Neuronal stem cell (in vitro differentiated cells): ENCODE results near the gene TSHZ3.

Experiments
- DNase-seq: peaks from one replicate; pipeline ENCODE4 v3.0.0-alpha.2; 2013; ENCODE audit warnings: low spot score
- H2AFZ ChIP-seq: one replicate; pipeline ENCODE4 v1.6.1; 2013; ENCODE audit warnings: mild to moderate bottlenecking, low read length, inconsistent platforms
- H2AK5ac ChIP-seq: 2 replicates; pipeline ENCODE4 v1.6.1; 2013; ENCODE audit warnings: low read depth, mild to moderate bottlenecking, inconsistent platforms, low read length, moderate library complexity, mixed read lengths
- H2BK120ac ChIP-seq: 2 replicates; pipeline ENCODE4 v1.6.1; 2013; ENCODE audit warnings: low read depth, mild to moderate bottlenecking, inconsistent platforms, low read length, moderate library complexity, mixed read lengths
- H2BK12ac ChIP-seq: one replicate; pipeline ENCODE4 v1.6.1; 2013; ENCODE audit warnings: low read length, inconsistent platforms
- H2BK15ac ChIP-seq: 2 replicates; pipeline ENCODE4 v1.6.1; 2013; ENCODE audit warnings: mild to moderate bottlenecking, low read length, inconsistent platforms, mixed read lengths
- H2BK5ac ChIP-seq: one replicate; pipeline ENCODE4 v1.6.1; 2013; ENCODE audit warnings: inconsistent platforms, mild to moderate bottlenecking, low read length, moderate library complexity
- H3K14ac ChIP-seq: one replicate; pipeline ENCODE4 v1.6.1; 2013; ENCODE audit warnings: low read length, inconsistent platforms
- H3K18ac ChIP-seq: 2 replicates; pipeline ENCODE4 v1.6.1; 2013; ENCODE audit warnings: low read length, inconsistent platforms
- H3K23ac ChIP-seq: 2 replicates; pipeline ENCODE4 v1.6.1; 2013; ENCODE audit warnings: low read depth, mild to moderate bottlenecking, mixed read lengths, low read length, inconsistent platforms; ENCODE audit not compliant: poor library complexity
- H3K27ac ChIP-seq: replicated peaks from 3 replicates; pipeline ENCODE4 v1.5.1; 2013; ENCODE audit warnings: low read length, inconsistent platforms
- H3K27me3 ChIP-seq, 3 experiments: 2 replicates each; pipeline ENCODE4 v1.6.1; 2013; ENCODE audit warnings: low read length in 3 of 3, mild to moderate bottlenecking in 2 of 3, inconsistent platforms in 1 of 3, low read depth in 1 of 3, mixed read lengths in 1 of 3, moderate library complexity in 1 of 3; ENCODE audit not compliant: control insufficient read depth in 3 of 3, insufficient read depth in 3 of 3
- H3K36me3 ChIP-seq, 2 donors: replicated peaks in 1 of 2; 2 replicates each; pipeline ENCODE4 v1.6.1; 2013; ENCODE audit warnings: low read length in 2 of 2; ENCODE audit not compliant: control insufficient read depth in 2 of 2, insufficient read depth in 2 of 2
- H3K4ac ChIP-seq: 2 replicates; pipeline ENCODE4 v1.6.1; 2013; ENCODE audit warnings: inconsistent platforms, mild to moderate bottlenecking, low read length, moderate library complexity
- H3K4me1 ChIP-seq, 2 donors: 1 replicate in 1 of 2; 2 replicates in 1 of 2; pipeline ENCODE4 v1.6.1; 2013; ENCODE audit warnings: low read length in 2 of 2, low read depth in 1 of 2; ENCODE audit not compliant: control insufficient read depth in 2 of 2, insufficient read depth in 1 of 2
- H3K4me2 ChIP-seq: one replicate; pipeline ENCODE4 v1.6.1; 2013; ENCODE audit warnings: mild to moderate bottlenecking, low read length, inconsistent platforms; ENCODE audit not compliant: insufficient read depth, poor library complexity, severe bottlenecking
- H3K4me3 ChIP-seq, 2 donors: 2 replicates each; pipeline ENCODE4 v1.5.1; 2013; ENCODE audit warnings: low read length in 2 of 2, mild to moderate bottlenecking in 2 of 2, inconsistent platforms in 1 of 2, moderate library complexity in 1 of 2
- H3K79me1 ChIP-seq: one replicate; pipeline ENCODE4 v1.6.1; 2013; ENCODE audit warnings: low read depth, mild to moderate bottlenecking, inconsistent platforms, low read length, moderate library complexity
- H3K9ac ChIP-seq: one replicate; pipeline ENCODE4 v1.6.1; 2013; ENCODE audit warnings: mild to moderate bottlenecking, low read depth, low read length, inconsistent platforms; ENCODE audit not compliant: poor library complexity
- H3K9me3 ChIP-seq, 2 donors: replicated peaks in 1 of 2; 2 replicates each; pipeline versions ENCODE3 to v1.6.1; 2013; ENCODE audit warnings: low read length in 2 of 2, mild to moderate bottlenecking in 2 of 2, inconsistent platforms in 1 of 2, low read depth in 1 of 2, mixed read lengths in 1 of 2, moderate library complexity in 1 of 2; ENCODE audit not compliant: control insufficient read depth in 2 of 2, insufficient read depth in 1 of 2
- H4K8ac ChIP-seq: one replicate; pipeline ENCODE4 v1.6.1; 2013; ENCODE audit warnings: low read depth, mild to moderate bottlenecking, inconsistent platforms, low read length, moderate library complexity
- H4K91ac ChIP-seq: one replicate; pipeline ENCODE4 v1.6.1; 2013; ENCODE audit warnings: low read length, low read depth, mild to moderate bottlenecking, inconsistent platforms; ENCODE audit not compliant: poor library complexity
- WGBS, 2 donors: extraction: QIAGEN DNeasy Blood & Tissue Kit; methylation state at CpG; one replicate each; pipeline ENCODE4 v1.1.7; 2013; ENCODE audit warnings: missing lambda C conversion rate in 2 of 2, mixed read lengths in 1 of 2; ENCODE audit not compliant: insufficient read length in 2 of 2, insufficient replicate concordance in 1 of 2; ENCODE audit errors: extremely low coverage in 2 of 2; 5-methylcytosine and 5-hydroxymethylcytosine counted together

The TSHZ3 gene

DNA sequence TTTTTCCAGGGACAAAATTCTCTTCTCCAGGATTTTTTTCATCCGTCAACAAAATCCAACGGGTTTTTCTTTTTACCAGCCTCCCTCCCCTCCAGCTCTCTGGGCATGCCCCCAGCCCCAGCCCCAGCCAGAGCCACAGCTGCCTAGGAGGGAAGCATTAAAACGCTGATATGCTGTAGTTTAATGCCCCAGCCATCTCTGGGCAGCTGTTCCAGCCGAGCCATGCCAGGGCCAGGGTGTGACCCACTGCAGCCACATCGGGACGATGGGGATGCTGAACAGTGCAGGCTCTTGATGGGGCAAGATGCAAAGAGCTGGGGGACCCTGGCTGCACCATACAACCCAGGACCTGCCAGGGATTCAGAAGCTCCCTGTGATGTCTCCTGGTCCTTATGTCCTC lies 32.1 kb downstream of the TSHZ3 start:
- H2AFZ ChIP-seq, result no peak overlapping the region
- H3K4me2 ChIP-seq, result no peak overlapping the region
- H3K4me1 ChIP-seq, result peaks cover 0 to 25% of the 10 kb centered on the region in 2 donors
- no peak overlapping the region for H3K9ac ChIP-seq
- no peak overlapping the region for H2BK15ac ChIP-seq
- H3K4me3 ChIP-seq, result no peak overlapping the region
- no peaks in the 10 kb centered on the region for H3K36me3 ChIP-seq
- peaks cover 0 to 2% (median 0%) of the 10 kb centered on the region in 3 experiments for H3K27me3 ChIP-seq
- no peak overlapping the region for H3K14ac ChIP-seq
- no peak overlapping the region for H4K91ac ChIP-seq
- DNase-seq, result no peak
- H3K79me1 ChIP-seq, result no peaks in the 10 kb centered on the region
- H2AK5ac ChIP-seq, result peak overlapping the region; percentile 0
- no peak overlapping the region for H3K23ac ChIP-seq
- WGBS, 2 donors, result no CpG with 5 or more reads among the region's 6 CpGs
- no peak overlapping the region for H2BK5ac ChIP-seq
- peak overlapping the region; percentile 88 for H3K18ac ChIP-seq
- H2BK120ac ChIP-seq, result no peak overlapping the region
- H3K27ac ChIP-seq, result no peak overlapping the region
- no peak overlapping the region for H3K4ac ChIP-seq
- H2BK12ac ChIP-seq, result no peak overlapping the region
- H4K8ac ChIP-seq, result no peak overlapping the region
- H3K9me3 ChIP-seq, result no peaks in the 10 kb centered on the region

DNA sequence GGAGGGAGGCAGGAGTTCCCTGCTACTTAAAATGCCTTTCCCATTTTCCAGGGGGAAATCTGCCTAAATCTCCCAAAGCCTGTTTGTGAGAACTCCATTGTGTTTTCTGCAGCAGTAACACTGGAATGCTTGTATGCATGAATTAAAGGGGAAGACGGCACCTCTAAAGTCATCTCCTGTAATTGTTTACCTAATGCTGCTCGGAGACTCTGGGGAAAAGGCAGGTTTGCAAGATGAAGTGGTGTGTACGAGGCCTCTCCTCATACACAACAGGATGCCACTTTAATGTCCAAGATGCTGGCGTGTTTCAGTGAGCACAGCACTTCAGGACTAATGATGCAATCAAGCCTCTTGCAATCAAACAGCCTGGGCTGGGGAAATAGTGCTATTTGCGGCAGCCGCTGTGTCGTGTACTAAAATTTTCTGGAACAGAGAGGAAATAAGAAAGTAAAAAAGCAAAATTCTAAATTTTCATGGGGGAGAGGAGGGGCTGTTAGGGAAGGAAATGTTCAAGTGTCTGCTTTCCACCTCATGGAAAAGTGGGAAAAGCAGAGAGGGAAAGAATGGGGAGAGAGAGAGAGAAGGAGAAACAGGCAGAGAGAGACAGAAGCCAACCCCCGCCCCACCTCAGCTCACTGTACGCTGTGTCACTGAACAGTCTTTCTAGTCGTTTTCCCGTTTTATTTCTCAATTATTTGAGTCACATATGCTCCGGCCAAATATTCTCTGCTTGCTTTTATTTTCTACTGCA lies 32.9 kb downstream of the TSHZ3 start:
- H3K9ac ChIP-seq, result no peak overlapping the region
- peak overlapping the region; percentile 79 for H3K18ac ChIP-seq
- no peak overlapping the region for H3K23ac ChIP-seq
- H3K27me3 ChIP-seq, result peaks cover 0 to under 1% (median 0%) of the 10 kb centered on the region in 3 experiments
- no CpG with 5 or more reads among the region's 12 CpGs for WGBS, 2 donors
- peak overlapping the region; percentile 84 for H3K27ac ChIP-seq
- H3K36me3 ChIP-seq, result no peaks in the 10 kb centered on the region
- no peak overlapping the region for H2AFZ ChIP-seq
- no peak overlapping the region for H4K91ac ChIP-seq
- H3K14ac ChIP-seq, result no peak overlapping the region
- H3K4me2 ChIP-seq, result peak overlapping the region; percentile 46
- DNase-seq, result peak; percentile 32
- no peak overlapping the region for H2BK120ac ChIP-seq
- H2AK5ac ChIP-seq, result no peak overlapping the region
- no peak overlapping the region for H2BK5ac ChIP-seq
- H3K4ac ChIP-seq, result no peak overlapping the region
- peaks cover 0 to 26% of the 10 kb centered on the region in 2 donors for H3K4me1 ChIP-seq
- H3K79me1 ChIP-seq, result no peaks in the 10 kb centered on the region
- no peak overlapping the region for H2BK15ac ChIP-seq
- H2BK12ac ChIP-seq, result no peak overlapping the region
- H4K8ac ChIP-seq, result no peak overlapping the region
- no peak overlapping the region for H3K4me3 ChIP-seq
- H3K9me3 ChIP-seq, result no peaks in the 10 kb centered on the region

DNA sequence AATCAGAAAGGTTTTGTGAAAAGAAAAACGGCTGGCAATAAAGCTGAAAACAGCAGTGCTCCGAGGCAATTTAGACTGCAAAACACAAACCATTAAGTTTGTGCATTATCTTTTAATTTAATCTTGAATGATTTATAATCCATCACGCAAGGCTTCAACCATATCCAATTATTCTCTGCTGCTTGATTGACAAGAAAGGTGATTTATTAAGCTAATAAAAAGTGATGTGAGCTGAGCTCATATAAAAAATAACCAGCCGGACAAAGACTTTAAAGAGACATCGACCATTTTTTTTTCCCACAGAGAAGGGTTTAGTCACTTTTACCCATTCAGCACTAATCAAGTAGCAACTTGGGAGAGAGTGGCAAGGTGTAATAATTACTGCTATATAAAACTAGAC lies 33.6 kb downstream of the TSHZ3 start:
- Histone ChIP-seq H2BK5ac (no peak overlapping the region), H3K4me3 (no peak overlapping the region), H2BK15ac (no peak overlapping the region), H3K36me3 (no peaks in the 10 kb centered on the region), H2AFZ (no peak overlapping the region), H3K14ac (no peak overlapping the region), H3K23ac (no peak overlapping the region), H3K27me3 (no peaks in the 10 kb centered on the region), H2AK5ac (no peak overlapping the region), H2BK120ac (no peak overlapping the region), H3K18ac (no peak overlapping the region), H4K91ac (no peak overlapping the region), H3K9me3 (no peaks in the 10 kb centered on the region), H3K9ac (no peak overlapping the region), H3K27ac (peak overlapping the region; percentile 84), H3K4me2 (peak overlapping the region; percentile 46), H2BK12ac (no peak overlapping the region), H3K79me1 (no peaks in the 10 kb centered on the region), H4K8ac (no peak overlapping the region), H3K4ac (no peak overlapping the region), H3K4me1 (peaks cover 0 to 26% of the 10 kb centered on the region in 2 donors)
- no CpG with 5 or more reads among the region's 5 CpGs for WGBS, 2 donors
- no peak for DNase-seq

DNA sequence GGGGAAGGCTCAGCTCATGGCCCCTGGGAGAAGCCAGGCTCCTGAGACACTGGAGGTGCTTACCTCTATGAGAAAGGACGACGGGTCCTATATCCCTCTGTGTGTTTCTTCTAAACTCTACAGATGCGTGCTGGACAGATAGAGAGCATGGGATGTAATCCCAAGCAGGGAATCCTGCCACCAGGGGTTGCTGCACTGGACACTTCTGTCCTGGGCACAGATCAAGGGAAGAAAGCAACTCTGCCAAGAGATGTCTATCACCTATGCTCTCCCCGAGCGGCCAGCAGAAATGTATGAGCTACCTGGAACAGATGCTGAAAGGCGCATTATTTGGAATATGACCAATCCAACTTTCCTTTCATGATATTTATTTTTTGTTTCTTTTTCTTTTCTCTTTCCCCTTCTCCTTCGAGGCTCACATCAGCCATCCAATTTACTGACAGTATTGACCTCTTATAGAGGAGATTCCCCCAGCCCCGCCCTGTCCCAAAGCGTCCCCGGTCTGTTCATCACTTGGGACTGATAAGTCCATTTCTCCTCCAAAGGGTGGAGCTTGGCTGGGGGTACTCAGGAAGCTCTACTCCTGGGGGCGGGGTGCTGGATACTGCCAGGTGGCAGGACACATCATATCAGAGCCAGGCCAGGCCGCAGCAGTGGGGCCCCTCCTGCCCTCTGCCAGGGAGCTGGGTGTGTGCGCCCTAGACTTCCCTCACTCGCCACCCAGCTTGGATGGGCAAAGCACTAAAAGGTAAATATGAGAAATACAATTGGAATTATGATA lies 34.2 kb downstream of the TSHZ3 start:
- Histone ChIP-seq H3K4me1 (peaks cover 0 to 26% of the 10 kb centered on the region in 2 donors), H4K8ac (no peak overlapping the region), H3K23ac (no peak overlapping the region), H3K27ac (no peak overlapping the region), H3K4me3 (no peak overlapping the region), H3K27me3 (no peaks in the 10 kb centered on the region), H3K79me1 (no peaks in the 10 kb centered on the region), H3K4ac (no peak overlapping the region), H2AFZ (no peak overlapping the region), H3K9me3 (no peaks in the 10 kb centered on the region), H4K91ac (no peak overlapping the region), H3K36me3 (no peaks in the 10 kb centered on the region), H2BK15ac (no peak overlapping the region), H2BK12ac (no peak overlapping the region), H3K18ac (peak overlapping the region; percentile 66), H3K4me2 (no peak overlapping the region), H3K9ac (no peak overlapping the region), H3K14ac (no peak overlapping the region), H2AK5ac (peak overlapping the region; percentile 6), H2BK5ac (no peak overlapping the region), H2BK120ac (no peak overlapping the region)
- WGBS, 2 donors, result no CpG with 5 or more reads among the region's 14 CpGs
- no peak for DNase-seq
